C4-2B (cell line): Measurements from ENCODE around the gene DCLK2.
A peak's percentile ranks its signal among the peaks of the same experiment; 100 is the strongest.

Source experiments
- H3K27ac ChIP-seq: fragments of 450-650 bp; 2 replicates; pipeline ENCODE4 v1.5.1; 2017
- CTCF ChIP-seq: fragments of 450-650 bp; conservative IDR thresholded peaks from 2 replicates; pipeline ENCODE4 v1.5.1; 2017; ENCODE audit warnings: mild to moderate bottlenecking
- ZFX ChIP-seq: fragments of 450-650 bp; IDR thresholded peaks from 2 replicates; pipeline ENCODE4 v1.6.1; 2017

DCLK2 gene

GRCh38 chr4:150079081-150079581, 886 bp downstream of the DCLK2 start:
- H3K27ac ChIP-seq: peak overlapping the region; percentile 81
- no peak for TF ChIP-seq CTCF

- H3K27ac ChIP-seq: no peak overlapping the region
- TF ChIP-seq ZFX: no peak
- no peak for TF ChIP-seq CTCF
Measured at GRCh38 chr4:150080337-150080736, 2.1 kb downstream of the DCLK2 start.

GRCh38 chr4:150080875-150081274, 2.6 kb downstream of the DCLK2 start:
- no peak overlapping the region for H3K27ac ChIP-seq
- no peak for TF ChIP-seq CTCF
- no peak for TF ChIP-seq ZFX

- H3K27ac ChIP-seq: no peak overlapping the region
- TF ChIP-seq CTCF: no peak
Measured at GRCh38 chr4:150082241-150082640, 4.0 kb downstream of the DCLK2 start.

GRCh38 chr4:150087006-150087405, 8.8 kb downstream of the DCLK2 start:
- H3K27ac ChIP-seq: no peak overlapping the region
- TF ChIP-seq ZFX (no peak), CTCF (no peak)

- TF ChIP-seq CTCF (no peak), ZFX (no peak)
- no peak overlapping the region for H3K27ac ChIP-seq
Measured at GRCh38 chr4:150089732-150090131, 11.5 kb downstream of the DCLK2 start.

- no peak for TF ChIP-seq CTCF
- TF ChIP-seq ZFX: no peak
Measured at GRCh38 chr4:150090836-150091235, 12.6 kb downstream of the DCLK2 start.

More at GRCh38 chr4:150090836-150091235, 12.6 kb downstream of the DCLK2 start:
- H3K27ac ChIP-seq: no peak overlapping the region
